ENCODE results near the gene CENPP.
"Not testable (repeated sequence)": the region's sequence is repeated elsewhere in the genome, so short reads cannot be mapped to it uniquely, and the experiment has no call there.

Gene CENPP

DNA sequence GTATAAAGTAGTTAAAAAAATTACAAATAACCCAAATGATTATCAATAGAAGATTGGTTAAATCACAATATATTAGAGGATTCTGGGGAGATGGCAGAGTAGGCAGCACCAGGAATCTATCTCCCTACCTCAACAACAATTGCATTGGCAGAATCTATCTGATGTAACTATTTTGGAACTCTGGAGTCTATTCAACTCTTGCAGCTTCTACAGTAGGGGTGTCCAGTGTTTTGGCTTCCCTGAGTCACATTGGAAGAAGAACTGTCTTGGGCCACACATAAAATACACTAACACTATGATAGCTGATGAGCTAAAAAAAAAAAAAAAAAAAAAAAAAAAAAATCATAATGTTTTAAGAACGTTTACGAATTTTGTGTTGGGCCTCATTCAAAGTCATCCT lies 239.2 kb downstream of the CENPP start:
- no peak overlapping the region for H3K4me3 ChIP-seq (ENCODE audit: low read length)
- TF ChIP-seq, protein P1, sequence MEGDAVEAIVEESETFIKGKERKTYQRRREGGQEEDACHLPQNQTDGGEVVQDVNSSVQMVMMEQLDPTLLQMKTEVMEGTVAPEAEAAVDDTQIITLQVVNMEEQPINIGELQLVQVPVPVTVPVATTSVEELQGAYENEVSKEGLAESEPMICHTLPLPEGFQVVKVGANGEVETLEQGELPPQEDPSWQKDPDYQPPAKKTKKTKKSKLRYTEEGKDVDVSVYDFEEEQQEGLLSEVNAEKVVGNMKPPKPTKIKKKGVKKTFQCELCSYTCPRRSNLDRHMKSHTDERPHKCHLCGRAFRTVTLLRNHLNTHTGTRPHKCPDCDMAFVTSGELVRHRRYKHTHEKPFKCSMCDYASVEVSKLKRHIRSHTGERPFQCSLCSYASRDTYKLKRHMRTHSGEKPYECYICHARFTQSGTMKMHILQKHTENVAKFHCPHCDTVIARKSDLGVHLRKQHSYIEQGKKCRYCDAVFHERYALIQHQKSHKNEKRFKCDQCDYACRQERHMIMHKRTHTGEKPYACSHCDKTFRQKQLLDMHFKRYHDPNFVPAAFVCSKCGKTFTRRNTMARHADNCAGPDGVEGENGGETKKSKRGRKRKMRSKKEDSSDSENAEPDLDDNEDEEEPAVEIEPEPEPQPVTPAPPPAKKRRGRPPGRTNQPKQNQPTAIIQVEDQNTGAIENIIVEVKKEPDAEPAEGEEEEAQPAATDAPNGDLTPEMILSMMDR (conservative IDR thresholded peaks at IDR 0.05; ENCODE audit: low read depth, low read length), result no peak
- DNase-seq (ENCODE audit: low read depth), result no peak

DNA sequence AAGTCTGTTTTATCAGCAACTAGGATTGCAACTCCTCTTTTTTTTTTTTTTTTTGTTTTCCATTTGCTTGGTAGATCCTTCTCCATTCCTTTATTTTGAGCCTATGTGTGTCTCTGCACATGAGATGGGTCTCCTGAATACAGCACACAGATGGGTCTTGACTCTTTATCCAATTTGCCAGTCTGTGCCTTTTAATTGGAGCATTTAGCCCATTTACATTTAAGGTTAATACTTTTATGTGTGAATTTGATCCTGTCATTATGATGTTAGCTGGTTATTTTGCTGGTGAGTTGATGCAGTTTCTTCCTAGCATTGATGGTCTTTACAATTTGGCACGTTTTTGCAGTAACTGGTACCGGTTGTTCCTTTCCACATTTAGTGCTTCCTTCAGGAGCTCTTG lies 246.1 kb downstream of the CENPP start:
- not testable (repeated sequence) for DNase-seq (ENCODE audit: low read depth); H3K4me3 ChIP-seq (ENCODE audit: low read length)

DNA sequence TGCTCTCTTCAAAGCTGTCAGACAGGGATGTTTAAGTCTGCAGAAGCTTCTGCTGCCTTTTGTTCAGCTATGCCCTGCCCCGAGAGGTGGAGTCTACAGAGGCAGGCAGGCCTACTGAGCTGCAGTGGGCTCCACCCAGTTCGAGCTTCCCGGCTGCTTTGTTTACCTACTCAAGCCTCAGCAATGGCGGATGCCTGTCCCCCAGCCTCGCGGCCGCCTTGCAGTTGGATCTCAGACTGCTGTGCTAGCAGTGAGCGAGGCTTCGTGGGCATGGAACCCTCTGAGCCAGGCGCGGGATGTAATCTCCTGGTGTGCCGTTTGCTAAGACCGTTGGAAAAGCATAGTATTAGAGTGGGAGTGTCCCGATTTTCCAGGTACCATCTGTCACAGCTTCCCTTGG lies 247.9 kb downstream of the CENPP start:
- not testable (repeated sequence) for DNase-seq (ENCODE audit: low read depth); H3K4me3 ChIP-seq (ENCODE audit: low read length)

DNA sequence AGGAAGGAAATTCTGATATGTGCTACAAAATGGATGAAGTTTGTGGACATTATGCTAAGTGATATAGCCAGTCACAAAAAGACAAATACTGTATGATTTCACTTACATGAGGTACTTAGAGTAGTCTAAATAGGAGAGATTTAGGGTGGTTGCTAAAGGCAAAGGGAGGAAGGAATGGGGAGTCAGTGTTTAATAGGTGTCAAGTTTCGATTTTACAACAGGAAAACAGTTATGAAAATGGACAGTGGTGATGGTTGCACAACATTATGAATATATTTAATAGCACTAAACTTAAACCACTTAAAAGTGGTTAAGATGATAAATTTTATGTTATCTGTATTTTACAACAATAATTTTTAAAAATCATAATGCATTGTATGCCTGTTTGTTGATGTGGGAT lies 250.4 kb downstream of the CENPP start:
- no peak for DNase-seq (ENCODE audit: low read depth)
- H3K4me3 ChIP-seq (ENCODE audit: low read length), result no peak overlapping the region
- TF ChIP-seq, protein P1 (conservative IDR thresholded peaks at IDR 0.05; ENCODE audit: low read depth, low read length), result no peak

DNA sequence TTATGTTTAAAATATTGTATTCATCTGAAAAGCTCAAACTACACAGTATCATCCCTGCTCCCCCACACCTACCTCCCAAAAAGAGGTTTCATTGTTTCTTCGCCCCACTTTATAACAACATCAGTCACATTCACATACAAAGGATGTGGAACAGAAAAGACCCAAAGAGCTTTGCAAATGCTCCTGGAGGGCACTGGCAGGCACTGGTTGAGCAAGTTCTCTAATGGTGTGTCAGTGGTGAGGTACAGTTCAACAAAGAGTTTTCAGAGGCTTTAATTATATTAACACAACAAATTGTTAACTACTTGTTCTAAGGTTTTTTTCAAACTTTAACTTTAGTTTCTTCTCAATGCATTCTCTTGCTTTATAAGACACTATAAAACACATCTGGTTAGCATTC lies 264.2 kb downstream of the CENPP start:
- DNase-seq (ENCODE audit: low read depth), result no peak
- TF ChIP-seq, protein P1 (conservative IDR thresholded peaks at IDR 0.05; ENCODE audit: low read depth, low read length), result no peak
- H3K4me3 ChIP-seq (ENCODE audit: low read length), result no peak overlapping the region

DNA sequence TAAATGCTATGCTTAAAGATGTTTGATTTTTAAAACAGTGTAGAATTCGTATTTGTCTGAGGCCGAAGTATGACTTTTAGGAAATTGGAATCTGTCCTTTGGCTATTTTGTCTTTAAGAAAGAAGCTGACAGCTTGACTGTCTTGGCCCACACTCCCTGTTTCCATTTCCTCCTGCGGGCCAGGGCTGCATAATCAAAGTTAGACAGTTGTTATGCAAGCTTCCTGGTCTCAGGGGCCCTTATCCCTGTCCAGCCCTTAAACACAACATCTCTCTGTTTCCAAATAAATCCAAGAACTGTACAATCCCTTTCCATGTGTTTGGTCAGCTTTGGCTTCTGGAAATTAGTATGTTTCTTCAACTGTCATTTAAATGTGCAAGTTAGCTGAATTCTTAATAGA lies 264.6 kb downstream of the CENPP start:
- TF ChIP-seq, protein P1 (conservative IDR thresholded peaks at IDR 0.05; ENCODE audit: low read depth, low read length), result no peak
- no peak for DNase-seq (ENCODE audit: low read depth)
- H3K4me3 ChIP-seq (ENCODE audit: low read length), result no peak overlapping the region

DNA sequence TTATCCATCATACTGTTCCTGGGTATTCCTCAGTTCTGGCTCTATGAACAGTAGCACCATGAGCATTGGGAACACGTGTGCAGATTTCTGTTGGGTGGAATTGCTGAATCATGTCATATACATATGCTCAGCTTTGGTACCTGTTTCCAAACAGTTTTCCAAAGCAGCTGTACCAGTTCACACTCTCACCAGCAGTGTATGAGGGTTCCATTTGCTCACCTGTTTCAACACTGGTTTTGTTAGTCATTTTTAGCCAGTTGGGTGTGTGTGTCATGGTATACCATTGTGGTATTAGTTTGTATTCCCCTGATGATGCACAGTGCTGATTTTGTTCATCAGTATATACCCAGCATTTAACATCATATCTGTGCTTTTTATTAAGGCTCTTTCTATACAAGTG lies 266.8 kb downstream of the CENPP start:
- no peak for DNase-seq (ENCODE audit: low read depth)
- H3K4me3 ChIP-seq (ENCODE audit: low read length), result no peak overlapping the region
- TF ChIP-seq, protein P1 (conservative IDR thresholded peaks at IDR 0.05; ENCODE audit: low read depth, low read length), result no peak

DNA sequence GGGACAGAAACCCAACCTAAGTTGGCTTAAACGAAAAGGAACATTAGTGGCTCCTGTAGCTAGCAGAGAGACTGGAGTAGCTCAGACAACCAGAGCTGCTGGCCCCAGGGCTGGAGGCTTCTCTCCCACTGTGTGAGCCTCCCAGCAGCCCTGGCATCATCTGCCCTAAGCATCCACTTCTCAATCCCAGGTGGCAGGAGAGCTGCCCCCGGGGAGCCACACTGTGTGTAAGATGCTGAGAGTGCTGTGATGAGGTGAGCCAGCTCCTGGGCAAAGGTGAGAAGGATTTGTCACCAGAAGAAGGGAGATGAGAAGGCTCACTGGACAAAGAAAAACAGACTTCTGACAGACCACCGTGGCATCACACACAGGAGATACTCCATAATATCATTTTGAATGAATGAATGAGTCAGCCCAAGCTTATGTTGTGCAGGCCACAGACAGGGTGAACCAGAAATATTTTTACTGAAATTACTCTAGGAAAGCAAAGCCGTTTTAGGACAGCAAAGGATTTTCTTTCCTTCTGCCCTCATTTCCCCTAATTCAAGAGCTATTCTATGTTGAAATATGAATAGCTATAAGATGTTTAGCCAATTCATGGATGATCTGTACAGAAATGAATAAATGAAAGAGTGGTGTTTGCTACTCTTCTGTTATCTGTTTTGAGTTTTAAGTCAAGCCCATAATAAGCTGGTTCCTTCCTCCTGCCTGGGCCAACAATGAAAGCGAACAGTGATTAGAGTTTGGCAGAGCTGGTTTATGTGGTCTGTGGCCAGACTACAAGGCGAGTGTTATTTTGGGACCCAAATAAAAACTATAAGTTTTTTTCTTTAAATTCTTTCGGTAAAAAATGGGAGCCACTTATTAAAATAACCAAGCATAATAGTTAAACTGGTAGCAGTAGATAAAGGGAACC lies 267.5 kb downstream of the CENPP start:
- no peak overlapping the region for H3K4me3 ChIP-seq (ENCODE audit: low read length)
- TF ChIP-seq, protein P1 (conservative IDR thresholded peaks at IDR 0.05; ENCODE audit: low read depth, low read length), result no peak
- no peak for DNase-seq (ENCODE audit: low read depth)

DNA sequence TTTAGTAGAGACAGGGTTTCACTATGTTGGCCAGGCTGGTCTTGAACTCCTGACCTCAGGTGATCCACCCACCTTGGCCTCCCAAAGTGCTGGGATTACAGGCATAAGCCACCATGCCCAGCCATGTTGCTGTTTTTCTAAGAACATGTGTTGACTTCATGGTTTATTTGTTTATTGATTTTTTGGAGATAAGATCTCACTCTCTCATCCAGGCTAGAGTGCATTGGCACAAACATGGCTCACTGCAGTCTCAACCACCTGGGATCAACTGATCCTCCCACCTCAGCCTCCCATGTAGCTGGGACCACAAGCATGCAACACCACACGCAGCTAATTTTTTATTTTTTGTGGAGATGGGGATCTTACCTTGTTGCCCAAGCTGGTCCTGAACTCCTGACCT lies 269.3 kb downstream of the CENPP start:
- H3K4me3 ChIP-seq (ENCODE audit: low read length), result not testable (repeated sequence)

More for the DNA sequence above, 269.3 kb downstream of the CENPP start:
- DNase-seq (ENCODE audit: low read depth), result not testable (repeated sequence)

All from retinal pigment epithelial cell (primary cell).